NCI-H2081 treated with DMSO at 0.1 percent for 48 hours (cell line): ENCODE data around the gene EPHA2.

Experiments used
- DNase-seq: peaks from one replicate; lab custom pipeline; 2025; lab: John Stamatoyannopoulos, UW

The EPHA2 gene

DNA sequence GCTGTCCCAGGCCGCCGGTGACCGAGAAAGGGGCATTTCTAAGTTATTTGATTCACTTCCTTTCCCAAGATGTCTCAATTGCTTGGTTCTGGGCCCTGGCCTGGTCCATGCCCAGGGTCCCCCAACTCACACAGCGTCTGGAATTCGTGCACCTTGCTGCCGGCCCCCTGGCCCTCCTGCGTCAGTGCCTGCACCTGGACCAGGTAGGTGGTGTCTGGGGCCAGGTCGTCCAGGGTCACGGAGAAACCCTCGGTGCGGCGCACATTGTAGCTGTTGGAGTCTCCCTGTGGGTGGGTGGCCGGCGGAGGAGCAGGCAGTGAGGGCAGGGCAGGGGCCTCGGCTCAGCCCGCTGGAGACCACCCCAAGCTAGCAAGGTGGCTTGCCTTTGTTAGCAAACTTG lies 21.0 kb downstream of the EPHA2 start:
- DNase-seq: no peak

DNA sequence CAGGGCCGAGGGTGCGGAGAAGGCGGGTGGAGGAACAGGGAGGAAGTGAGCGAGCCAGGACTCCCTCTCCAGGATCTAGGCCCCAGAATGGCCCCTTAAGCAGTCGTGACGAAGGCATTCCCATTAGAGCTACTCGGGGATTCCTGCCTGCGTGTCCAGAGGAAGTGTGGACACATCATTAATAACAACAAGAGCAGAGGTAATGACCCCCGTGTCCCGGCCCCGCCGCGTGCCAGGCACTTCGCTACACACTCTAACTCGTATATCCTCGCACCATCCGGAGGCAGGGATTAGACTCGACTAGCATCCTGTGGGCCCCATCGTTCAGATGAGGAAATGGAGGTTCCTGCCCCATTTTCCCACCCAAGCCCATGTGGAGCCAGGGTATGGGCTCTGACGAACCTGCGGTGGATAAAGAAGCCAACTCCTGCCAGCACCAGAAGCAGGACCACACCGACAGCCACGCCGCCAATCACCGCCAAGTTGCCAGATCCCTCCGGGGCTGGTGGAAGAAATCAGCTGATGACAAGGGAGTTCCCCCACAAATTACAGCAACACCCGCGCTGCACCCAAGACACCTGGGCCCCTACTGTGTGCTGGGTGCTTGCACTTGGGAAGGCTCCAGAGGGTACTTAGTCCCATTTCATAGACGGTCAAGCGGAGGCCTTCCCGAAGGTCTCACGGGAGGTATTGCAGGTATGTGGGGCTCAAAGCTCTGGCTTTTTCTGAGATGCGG lies 21.6 kb downstream of the EPHA2 start:
- DNase-seq: no peak

DNA sequence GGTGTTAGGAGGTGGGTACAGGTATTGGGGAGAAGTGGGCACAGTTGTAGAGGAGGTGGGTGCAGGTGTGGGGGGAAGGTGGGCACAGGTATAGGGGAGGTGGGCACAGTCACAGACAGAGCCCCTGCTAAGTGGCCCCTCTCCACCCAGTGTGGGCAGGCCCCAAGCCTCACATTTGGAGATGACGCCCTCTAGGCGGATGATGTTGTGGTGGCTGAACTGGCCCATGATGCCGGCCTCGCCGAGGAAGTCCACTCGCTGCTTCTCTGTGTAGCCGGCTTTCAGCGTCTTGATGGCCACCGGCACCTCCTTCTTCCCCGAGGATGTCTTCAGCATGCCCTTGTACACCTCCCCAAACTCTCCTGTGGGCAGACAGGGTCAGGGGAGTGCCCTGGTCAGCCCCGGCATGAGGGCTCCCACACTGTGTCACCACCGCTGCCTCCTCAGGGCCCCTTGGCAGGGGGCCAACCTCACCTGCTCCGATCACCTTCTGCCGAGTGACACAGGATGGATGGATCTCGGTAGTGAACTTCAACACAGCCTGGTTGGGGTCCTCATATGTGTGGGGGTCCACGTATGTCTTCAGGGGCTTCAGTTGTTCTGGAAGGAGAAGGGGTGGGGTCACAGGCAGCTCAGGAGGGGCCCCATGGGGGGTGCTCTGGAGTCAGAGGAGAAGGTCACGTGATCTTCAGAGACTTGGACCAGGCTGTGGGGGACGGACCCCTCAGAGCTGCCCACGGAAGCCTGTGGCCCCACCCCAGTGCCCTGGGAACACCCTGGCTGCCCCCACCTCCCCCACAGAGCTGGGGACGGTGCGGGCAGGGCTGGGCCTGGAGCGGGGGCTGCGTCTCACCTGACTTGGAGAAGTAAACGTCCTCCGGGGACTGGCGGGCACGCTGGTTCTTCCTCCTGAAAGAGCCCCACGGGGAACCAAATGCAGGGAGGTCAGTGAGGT lies 22.6 kb downstream of the EPHA2 start:
- DNase-seq: no peak

DNA sequence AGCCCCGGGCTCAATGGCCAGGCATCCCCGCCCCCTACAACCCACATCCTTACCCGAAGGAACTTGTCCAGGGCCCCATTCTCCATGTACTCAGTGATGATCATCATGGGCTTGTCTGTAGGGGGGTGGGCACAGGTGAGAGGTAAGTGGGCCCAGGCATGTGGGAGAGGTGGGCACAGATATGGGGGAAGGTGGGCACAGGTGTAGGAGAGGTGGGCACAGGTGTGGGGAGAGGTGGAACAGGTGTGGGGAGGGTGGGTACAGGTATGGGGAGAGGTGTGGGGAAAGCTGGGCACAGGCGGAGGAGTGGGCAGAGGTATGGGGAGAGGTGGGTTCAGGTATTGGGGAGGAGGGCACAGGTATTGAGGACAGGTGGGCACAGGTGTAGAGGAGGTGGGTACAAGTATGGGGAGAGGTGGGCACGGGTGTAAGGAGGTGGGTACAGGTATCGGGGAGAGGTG lies 23.5 kb downstream of the EPHA2 start:
- DNase-seq: no peak

DNA sequence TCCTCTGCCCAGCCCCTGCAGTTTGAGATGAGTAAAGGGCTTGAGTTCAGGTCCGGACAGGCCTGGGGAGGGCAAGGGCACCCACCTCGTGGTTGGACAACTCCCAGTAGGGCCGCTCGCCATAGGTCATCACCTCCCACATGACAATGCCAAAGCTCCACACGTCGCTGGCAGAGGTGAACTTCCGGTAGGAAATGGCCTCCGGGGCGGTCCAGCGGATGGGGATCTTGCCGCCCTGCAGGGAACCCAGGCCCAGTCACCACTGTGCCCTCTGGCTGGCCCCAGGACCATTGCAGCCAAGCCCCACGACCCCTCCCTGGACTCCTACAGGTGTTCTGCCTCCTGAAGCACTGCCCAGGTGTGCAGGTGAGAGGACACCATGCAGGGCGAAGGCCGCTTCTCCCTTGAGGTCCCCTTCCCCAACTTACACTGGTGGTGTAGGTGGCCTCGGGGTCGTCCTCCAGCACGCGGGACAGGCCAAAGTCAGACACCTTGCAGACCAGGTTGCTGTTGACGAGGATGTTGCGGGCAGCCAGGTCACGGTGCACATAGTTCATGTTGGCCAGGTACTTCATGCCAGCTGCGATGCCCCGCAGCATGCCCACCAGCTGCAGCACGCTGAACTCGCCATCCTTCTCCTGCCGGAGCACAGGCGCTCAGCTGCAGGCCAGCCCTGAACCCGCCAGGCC lies 24.1 kb downstream of the EPHA2 start:
- DNase-seq: no peak

DNA sequence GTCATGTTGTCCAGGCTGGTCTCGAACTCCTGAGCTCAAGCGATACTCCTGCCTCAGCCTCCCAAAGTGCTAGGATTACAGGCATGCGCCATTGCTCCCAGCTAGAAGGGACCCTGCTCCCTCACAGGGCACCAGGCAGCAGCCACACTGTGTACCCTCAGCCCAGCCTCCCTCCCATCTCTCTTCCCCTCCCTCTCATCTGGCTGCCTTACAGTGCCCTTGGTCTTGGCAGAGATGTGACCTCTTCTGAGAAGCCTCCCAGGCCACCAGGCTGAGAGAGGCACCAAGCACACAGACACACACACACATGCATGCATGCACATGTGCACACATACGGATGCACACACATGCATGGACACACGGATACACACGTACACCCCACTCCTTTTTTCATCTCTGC lies 25.0 kb downstream of the EPHA2 start:
- DNase-seq: no peak

DNA sequence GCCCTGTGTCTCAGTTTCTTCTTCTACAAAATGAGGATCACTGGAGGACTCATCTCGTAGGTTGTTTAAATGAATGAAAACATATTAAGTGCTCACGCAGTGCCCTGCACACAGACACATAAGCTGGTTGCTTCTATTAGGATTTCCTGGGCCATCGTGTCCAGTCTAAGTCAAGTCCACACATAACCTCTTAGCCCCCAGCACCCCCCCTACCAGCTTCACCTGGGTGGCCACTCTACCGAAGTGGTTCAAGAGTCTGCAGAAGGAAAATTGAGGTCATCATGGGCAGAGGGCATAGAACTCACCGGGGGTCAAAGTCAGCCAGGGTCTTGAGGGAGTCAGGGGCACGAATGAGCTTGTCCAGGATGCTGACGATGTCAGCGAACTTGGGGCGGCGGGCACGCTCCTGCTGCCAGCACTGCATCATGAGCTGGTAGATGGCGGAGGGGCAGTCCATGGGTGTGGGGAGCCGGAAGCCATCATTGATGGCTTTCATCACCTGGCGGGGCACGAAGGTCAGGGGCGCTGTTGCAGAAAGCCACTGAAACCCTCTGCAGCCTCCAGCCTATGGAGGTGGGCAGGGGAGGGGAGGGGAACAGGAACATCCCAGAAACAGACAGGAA lies 25.8 kb downstream of the EPHA2 start:
- DNase-seq: no peak

DNA sequence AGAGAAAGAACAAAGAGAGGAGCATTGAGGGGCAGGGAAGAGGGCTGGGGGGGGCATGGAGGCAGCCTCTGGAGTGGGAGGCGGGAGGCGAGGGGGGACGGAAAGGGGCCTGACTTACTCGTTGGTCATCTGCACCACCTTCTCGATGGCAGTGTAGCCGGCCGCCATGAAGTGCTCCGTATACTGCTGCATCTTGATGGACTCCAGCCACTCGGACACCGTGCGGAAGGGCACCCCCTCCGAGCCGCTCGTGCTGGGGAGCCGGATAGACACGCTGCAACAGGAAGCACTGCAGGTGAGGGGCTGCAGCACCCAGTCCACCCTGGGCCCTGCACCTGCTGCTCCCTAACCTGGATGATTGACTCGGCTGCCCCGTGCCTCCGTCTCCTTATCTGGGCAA lies 26.6 kb downstream of the EPHA2 start:
- no peak for DNase-seq

DNA sequence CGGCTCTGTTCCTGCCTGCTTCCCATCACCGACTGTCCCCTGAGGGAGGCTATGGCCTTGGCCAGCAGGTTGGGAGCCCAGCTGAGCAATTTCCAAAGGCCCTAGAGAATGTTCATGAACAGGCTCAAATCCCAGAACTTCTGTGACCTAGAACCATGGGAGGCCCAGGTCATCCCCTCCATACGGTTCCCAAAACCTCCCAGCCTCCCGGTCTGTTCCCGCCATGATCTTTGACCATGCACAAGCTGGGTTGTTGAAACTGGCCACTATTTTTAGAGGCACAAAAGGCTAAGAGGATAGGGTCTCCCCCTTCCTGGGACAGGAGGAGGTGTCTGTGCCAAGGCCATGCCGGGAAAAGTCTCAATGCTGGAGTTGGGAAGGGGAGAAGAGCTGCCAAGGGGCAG lies 27.5 kb downstream of the EPHA2 start:
- DNase-seq: no peak

DNA sequence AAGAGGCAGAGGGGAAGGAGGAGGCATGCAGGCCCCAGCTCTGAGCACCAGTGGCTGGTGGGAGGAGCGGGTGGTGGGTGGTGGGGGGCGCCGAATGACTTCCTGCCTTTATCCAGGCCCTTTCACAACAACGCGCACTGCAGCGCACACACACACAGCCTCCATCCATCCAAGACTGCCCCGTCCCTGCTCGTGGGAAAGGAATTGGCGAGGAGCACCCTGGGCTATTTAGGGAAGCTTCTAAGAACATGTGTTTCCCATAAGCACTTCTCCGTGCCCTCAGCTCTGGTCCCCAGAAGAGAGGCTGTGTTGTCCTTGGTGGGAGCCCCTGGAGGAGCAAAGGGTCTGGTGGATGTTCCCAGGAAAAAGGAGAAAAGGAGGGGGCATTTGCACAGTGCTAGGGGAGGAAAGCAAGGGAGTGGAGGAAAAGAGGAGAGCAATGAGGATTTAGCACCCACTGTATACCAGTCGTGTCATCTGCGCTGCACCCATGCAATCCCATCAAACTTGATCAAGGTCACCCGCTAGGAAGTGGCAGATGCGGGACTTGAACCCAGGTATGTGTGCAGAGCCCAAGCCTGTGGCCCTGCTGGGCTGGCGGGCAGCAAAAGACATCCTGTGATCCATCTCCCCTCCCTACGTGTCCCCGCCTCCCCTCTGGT lies 28.1 kb downstream of the EPHA2 start:
- DNase-seq: no peak

DNA sequence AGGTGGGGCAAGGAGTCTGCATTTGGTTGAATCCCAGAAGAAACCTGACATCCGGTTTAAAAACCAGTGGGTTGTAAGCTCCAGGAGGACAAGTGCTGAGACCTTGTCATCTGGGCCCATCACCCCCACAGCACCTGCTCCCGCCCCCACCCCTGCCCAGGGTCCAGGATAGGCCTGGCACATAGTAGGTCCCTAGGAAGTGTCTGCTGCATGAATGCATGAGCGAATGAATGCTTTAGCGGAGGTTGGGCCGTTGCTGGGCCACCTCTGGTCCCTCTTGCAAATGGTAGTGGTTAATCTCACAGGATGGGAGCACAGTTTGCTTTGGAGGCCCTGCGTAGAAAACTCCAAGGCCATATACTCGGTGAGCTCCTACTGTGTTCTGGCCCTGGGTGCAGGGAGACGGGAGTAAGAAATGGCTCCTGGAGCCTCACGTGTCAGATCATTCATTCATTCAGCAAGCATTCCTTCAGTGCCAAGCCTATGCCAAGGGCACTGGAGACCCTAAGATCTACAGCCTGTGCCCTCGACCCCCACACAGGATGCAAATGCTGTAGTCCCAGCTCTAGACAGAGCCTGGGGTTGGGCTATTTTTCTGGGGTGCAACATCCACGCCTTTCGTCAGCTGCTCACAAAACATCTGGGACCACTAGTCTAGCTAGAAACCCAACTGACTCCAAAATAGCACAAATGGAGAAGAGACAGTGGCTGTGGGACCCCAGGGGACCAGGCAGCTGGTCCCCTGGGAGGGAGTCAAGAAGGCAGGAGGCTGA lies 28.9 kb downstream of the EPHA2 start:
- no peak for DNase-seq

DNA sequence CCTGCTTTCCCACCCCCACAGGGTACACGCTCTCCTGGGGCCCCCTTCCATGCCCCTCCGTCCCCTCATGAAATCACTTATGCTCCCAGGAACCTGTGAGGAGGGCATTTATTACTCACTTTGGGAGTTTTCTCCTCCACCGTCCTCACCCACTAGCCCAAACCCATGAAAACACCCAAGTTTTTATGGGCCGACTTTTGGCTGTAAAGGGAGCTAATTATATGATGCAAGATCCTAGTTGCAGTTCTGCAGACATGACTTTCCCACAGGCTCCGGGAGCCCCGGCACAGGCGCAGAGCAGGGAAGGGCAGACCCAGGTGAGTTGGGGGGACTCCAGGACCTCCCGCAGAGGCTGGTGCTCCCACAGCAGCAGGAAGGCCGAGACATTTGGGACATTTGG lies 29.7 kb downstream of the EPHA2 start:
- no peak for DNase-seq

DNA sequence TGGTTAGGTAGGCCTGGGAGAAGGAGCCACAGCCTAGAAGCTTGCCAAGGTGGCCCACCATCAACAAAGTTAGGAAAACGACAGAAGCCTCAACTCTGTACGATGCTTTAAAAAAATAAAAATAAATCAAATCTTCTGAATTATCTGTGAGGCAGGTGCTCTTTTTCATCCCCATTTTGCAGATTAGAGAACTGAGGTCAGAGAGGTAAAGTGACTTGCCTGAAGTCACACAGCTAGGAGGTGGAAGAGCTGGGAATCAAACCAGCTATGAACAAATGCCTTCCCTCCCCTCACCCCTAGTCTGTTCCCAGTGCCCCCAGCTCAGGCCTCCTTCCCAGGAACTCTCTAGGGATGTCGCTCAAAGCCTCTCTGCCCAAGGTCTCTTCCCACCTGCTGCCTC lies 30.4 kb downstream of the EPHA2 start:
- no peak for DNase-seq

DNA sequence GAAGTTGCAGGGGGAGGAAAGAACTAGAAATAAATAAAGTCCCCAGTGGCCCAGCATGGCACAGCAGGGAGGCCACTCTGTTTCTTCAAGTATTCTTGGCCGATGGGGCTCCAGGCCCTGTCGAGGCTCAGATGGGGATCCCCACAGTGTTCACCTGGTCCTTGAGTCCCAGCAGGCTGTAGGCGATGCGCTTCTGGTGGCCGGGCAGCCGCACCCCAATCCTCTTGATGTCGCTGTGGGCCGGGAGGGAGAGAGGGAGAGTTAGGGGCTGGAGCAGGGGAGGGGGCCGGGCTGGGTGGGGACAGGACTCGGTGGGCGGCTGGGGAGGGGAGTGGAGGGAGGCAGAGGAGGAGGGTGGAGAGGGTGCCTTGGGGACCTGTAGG lies 30.8 kb downstream of the EPHA2 start:
- DNase-seq: no peak

DNA sequence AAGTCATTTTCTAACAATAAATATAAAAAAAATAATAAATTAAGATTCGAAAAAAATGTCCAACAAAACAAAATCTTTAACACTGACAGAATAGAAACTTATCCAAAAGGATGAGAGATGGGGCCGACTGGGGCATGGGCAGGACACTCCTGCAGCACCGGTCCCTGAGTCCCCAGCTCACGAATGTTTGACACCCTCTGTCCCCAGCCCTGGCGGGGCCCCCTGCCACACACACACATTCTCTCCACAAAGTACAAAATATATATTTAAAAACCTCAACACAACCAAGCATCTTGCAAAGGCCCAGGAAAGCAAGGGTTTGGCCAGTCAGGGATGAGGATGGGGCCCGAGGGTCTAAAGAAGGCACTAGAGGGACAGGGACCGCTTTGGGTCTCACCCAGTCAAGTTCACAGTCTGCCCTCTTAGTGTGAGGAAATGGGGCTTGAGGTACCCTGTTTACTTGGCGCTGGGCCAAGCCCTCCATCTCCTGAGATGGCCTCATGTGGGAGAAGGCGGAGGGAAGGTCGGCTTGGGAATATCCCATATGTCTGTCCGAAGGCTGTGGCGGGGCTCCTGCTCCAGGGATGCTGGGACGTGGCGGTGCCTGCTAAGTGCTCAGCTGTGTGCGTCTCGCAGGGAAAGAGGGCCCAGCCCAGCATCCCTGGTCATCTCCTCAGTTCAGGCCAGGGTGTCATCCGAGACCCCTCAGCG lies 31.3 kb downstream of the EPHA2 start:
- no peak for DNase-seq

DNA sequence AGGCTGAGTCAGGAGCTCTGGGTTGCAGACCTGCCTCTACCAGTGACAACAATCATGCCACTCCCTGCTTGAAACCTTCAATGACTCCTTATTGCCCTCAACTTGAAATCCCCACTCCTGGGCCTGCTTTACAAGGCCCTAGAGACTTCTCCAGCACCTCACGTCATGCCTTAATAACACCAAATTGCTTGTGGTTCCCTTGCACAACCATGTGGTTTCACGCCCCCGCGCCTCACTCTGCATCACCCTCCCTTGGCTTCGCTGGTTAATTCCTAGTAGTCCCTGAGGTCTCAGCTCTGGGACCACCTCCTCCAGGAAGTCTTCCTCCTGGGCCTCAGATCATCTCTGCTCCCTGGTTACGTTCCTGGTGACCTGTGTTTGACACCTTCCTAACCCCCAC lies 33.0 kb downstream of the EPHA2 start:
- DNase-seq: no peak

DNA sequence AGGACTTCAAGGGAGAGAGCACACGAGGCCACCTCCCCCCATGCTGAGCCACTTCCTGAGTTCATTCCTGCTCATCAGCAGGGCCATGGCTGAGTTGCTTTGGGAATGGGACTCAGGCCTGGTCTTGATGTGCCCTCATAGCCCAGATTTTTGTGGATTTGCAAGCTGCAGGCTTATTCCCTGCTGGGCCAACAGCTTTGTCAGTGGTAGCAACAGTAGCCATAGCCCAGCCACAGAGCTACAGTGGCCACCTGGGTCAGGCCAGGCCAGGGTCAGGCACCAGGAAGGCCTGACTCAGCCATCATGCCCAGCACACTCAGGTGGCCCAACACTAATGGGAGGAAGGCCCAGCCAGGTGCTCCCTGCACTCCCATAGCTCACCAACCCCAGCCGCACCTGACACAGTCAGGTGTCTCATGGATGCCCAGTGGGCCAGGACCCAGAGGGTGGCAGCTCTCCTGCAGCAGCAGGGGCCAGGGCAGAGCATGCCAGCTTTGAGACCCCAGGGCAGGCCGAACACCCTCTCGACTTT lies 33.5 kb downstream of the EPHA2 start:
- DNase-seq: no peak

DNA sequence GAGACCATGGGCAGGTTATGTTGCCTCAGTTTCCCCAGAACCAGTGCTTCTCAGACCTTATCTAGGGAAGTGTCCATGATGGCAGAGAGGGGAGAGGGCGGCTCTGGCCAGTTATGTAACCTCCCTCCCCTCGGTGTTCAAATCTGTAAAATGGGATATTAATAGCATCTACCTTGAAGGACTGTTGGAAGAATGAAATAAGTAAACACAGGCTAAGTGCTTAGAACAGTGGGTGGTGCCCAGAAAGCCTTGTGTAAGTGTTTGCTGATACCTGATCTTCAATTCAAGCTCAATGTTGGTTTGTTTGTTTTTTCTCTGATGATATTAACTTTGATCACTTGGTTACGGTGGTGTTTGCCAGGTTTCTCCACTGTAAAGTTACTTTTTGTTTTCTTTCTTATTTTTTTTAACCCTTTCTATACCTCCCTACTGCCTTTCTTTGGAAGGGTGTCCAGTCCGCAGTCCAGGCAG lies 34.9 kb downstream of the EPHA2 start:
- peak; percentile 16 for DNase-seq

DNA sequence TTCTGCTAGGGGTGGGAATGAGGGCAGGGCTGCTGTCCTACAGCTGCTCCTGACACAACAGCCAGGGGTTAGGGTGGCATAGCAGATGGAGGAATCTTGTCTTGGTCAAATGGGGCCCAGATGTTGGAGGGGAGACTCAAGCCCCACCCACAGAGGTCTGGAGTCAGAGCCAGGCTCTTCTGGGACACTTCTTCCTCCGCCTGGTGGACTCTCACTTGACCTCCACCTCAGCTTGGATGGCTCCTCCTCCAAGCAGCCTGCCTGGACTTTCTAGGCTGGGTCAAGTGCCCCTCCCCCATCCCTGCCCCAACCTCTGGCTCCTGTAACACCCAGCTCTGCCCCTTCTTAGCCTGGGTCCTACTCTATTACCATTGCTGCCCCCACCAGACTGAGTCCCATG lies 35.5 kb downstream of the EPHA2 start:
- no peak for DNase-seq

DNA sequence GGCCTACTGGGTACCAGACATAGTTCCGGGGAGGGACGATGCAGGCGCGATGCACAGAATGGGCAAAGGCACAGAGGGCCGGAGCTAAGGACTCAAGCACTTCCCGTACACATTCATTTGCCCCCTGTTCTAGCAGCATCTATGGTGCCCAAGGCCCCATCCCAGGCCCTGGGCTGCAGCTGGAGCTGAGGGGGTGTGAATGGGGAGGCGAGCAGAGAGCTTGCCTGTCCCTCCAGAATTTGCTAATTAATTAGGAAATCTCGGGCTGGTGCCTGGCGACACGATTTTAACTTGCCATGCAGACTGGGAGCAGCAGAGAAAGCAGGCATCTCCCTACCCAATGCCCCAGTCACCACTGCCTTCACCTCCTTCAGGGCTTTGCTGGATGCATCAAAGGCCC lies 35.9 kb downstream of the EPHA2 start:
- no peak for DNase-seq
